GM20000 (cell line): ENCODE data around the gene AFF1.

Experiments
- DNase-seq: peaks from one replicate; pipeline ENCODE4 v3.0.0; 2012; ENCODE audit warnings: low spot score
- TF ChIP-seq, protein P1 (sequence below): IDR thresholded peaks from 2 replicates; pipeline ENCODE4 v1.5.1; 2012; ENCODE audit warnings: mild to moderate bottlenecking, control low read depth; ENCODE audit errors: extremely low read depth, missing control alignments

The AFF1 gene

DNA sequence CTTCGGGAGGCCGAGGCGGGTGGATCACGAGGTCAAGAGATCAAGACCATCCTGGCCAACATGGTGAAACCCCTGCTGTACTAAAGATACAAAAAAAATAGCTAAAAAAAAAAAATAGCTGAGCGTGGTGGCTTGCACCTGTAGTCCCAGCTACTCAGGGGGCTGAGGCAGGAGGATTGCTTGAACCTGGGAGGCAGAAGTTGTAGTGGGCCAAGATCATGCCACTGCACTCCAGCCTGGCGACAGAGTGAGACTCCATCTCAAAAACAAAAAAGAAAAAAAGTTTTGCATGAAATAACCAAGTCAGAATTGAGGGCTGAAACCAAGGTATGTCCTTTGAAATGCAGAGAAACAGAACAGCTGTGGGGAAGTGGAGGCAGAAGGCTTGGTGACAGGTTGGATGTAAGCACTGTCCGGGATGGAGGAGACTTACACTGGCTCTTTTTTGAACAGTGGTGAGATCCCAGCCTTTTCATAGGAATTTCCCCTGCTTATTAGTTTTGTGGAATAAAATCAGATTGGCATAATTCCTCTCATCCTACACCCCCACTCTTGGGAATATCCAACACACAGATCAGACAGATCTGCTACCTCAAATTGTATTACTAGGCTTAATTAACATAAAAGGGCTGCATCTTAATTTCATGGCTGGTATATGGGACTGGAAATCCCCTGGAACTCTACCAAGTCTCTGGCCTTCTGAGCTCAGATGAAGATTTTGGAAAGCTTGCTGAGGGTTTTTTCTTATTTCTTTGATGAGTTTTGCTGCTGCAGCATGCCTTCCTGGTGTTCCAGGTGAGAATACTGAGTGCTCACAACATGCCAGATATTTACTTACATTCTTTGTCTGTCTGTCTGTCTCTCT is 23.8 kb upstream of the AFF1 start:
- DNase-seq = no peak
- TF ChIP-seq, protein P1, sequence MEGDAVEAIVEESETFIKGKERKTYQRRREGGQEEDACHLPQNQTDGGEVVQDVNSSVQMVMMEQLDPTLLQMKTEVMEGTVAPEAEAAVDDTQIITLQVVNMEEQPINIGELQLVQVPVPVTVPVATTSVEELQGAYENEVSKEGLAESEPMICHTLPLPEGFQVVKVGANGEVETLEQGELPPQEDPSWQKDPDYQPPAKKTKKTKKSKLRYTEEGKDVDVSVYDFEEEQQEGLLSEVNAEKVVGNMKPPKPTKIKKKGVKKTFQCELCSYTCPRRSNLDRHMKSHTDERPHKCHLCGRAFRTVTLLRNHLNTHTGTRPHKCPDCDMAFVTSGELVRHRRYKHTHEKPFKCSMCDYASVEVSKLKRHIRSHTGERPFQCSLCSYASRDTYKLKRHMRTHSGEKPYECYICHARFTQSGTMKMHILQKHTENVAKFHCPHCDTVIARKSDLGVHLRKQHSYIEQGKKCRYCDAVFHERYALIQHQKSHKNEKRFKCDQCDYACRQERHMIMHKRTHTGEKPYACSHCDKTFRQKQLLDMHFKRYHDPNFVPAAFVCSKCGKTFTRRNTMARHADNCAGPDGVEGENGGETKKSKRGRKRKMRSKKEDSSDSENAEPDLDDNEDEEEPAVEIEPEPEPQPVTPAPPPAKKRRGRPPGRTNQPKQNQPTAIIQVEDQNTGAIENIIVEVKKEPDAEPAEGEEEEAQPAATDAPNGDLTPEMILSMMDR = no peak

- DNase-seq = no peak
- TF ChIP-seq, protein P1 = no peak
These were observed 18.4 kb upstream of the AFF1 start for GRCh38 chr4:86916392-86916791.

- TF ChIP-seq, protein P1 = no peak
- DNase-seq = no peak
These were observed 17.4 kb upstream of the AFF1 start for GRCh38 chr4:86917212-86918039.

DNA sequence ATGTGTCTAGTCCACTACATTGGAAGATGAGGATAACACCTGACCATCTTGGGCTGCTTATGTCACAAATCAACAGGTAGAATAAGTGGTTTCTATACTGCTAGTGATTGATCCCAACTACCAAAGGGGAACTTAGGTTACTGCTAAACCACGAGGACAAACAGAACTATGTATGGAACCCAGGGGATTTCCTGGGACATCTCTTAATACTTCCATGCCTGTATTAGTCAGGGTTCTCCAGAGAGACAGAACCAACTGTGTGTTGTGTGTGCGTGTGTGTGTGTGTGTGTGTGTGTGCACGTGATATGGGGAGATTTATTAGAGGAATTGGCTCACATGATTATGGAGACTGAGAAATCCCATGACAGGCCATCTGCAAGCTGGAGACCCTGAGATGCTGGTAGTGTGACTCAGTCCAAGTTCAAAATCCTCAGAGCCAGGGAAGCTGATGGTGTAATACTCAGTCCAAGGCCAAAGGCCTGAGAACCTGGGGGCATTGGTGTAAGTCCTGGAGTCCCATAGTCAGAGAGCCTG is 16.2 kb upstream of the AFF1 start:
- TF ChIP-seq, protein P1 = no peak
- no peak for DNase-seq

- DNase-seq = no peak
- TF ChIP-seq, protein P1 = no peak
These were observed 15.1 kb upstream of the AFF1 start for GRCh38 chr4:86919561-86920223.

- TF ChIP-seq, protein P1 = no peak
- no peak for DNase-seq
These were observed 13.1 kb upstream of the AFF1 start for GRCh38 chr4:86921608-86922252.
